Small intestine (tissue), 7 donors: ENCODE measurements around the gene ATP8A2. TPM values are rescaled to one million over a fixed set of nuclear protein-coding genes. Genes with fewer than 3 reads are reported as not detected.

Experiments used
- DNase-seq, 2 donors: peaks; one replicate each; pipeline versions ENCODE4 v3.0.0 to v3.0.0-alpha.2; 2013
- FAIRE-seq: peaks from 2 replicates; lab custom pipeline; 2012; peaks lifted over from hg19 to GRCh38; lab: Jason Lieb, UNC
- H3K27ac ChIP-seq, 3 donors: one replicate each; pipeline ENCODE4 v1.5.1; 2013; ENCODE audit warnings: low read length in 2 of 3, mild to moderate bottlenecking in 2 of 3, control low read depth in 1 of 3, inconsistent platforms in 1 of 3, low read depth in 1 of 3, moderate library complexity in 1 of 3
- H3K27me3 ChIP-seq, 3 donors: one replicate each; pipeline ENCODE4 v1.6.1; 2013; ENCODE audit warnings: low read length in 3 of 3, inconsistent platforms in 1 of 3; ENCODE audit not compliant: control insufficient read depth in 3 of 3, insufficient read depth in 3 of 3
- H3K36me3 ChIP-seq, 3 donors: one replicate each; pipeline ENCODE4 v1.6.1; 2013; ENCODE audit warnings: low read length in 3 of 3, inconsistent platforms in 1 of 3, low read depth in 1 of 3, mild to moderate bottlenecking in 1 of 3, moderate library complexity in 1 of 3; ENCODE audit not compliant: control insufficient read depth in 3 of 3, insufficient read depth in 2 of 3
- H3K4me1 ChIP-seq, 3 donors: one replicate each; pipeline ENCODE4 v1.6.1; 2013; ENCODE audit warnings: low read length in 2 of 3, inconsistent platforms in 1 of 3, low read depth in 1 of 3, mild to moderate bottlenecking in 1 of 3, moderate library complexity in 1 of 3; ENCODE audit not compliant: control insufficient read depth in 3 of 3, insufficient read depth in 2 of 3
- H3K4me3 ChIP-seq, 3 donors: one replicate each; pipeline ENCODE4 v1.5.1; 2013; ENCODE audit warnings: low read length in 3 of 3, control low read depth in 1 of 3, inconsistent platforms in 1 of 3, low read depth in 1 of 3, mild to moderate bottlenecking in 1 of 3, moderate library complexity in 1 of 3
- H3K9me3 ChIP-seq, 2 donors: one replicate each; pipeline ENCODE4 v1.6.1; 2013; ENCODE audit warnings: low read depth in 1 of 2, low read length in 1 of 2; ENCODE audit not compliant: control insufficient read depth in 2 of 2, insufficient read depth in 1 of 2
- WGBS, 3 donors: extraction: QIAGEN DNeasy Blood & Tissue Kit; methylation state at CpG; one replicate each; pipeline ENCODE4 v1.1.7; 2013; 5-methylcytosine and 5-hydroxymethylcytosine counted together
- polyA plus RNA-seq, 4 donors: library from polyadenylated mRNA; stranded (reverse) in 3 of 4; unstranded in 1 of 4; fragments of 200-250 nt in 3 of 4; fragments of 120-200 nt in 1 of 4; gene quantifications; one replicate each; pipeline versions ENCODE4 v1.2.1 to v1.2.3, GENCODE V29; 2013
- donor health status: healthy with polysubstance abuse.
- donor health status: control.
- donor health status: control.
- donor health status: Bipolar disorder and iron deficiency.
- donor health status: healthy.

The ATP8A2 gene
- polyA plus RNA-seq, 4 donors, result 0.72 to 0.79 TPM; not detected in 2

DNA sequence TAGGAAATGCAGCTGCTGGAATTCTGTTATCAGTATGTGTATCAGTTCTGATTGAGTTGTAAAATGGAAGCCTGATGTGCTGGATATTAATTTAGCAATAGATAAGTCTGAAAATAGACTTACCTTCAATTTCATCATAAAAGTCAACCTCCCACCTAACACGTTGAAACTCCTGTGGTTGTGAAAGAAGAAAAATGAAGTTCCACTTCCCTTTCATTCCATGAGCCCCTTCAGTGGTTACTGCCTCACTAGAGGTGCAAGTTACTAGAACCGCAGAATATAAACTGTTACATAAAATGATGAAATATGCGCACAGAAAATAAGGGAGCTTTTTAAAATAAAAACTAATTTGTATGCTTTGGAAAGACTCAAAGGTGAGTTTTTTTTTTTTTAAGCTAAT is 430.8 kb downstream of the ATP8A2 start:
- Histone ChIP-seq H3K4me3 (no peak overlapping the region), H3K9me3 (no peaks in the 10 kb centered on the region), H3K36me3 (no peaks in the 10 kb centered on the region), H3K27ac (no peak overlapping the region), H3K27me3 (no peaks in the 10 kb centered on the region), H3K4me1 (no peaks in the 10 kb centered on the region)
- FAIRE-seq (no peak), DNase-seq (no peak)
- WGBS, 3 donors, result 56 to 65% (median 60%) methylated on average over 3 of the region's 3 CpGs

DNA sequence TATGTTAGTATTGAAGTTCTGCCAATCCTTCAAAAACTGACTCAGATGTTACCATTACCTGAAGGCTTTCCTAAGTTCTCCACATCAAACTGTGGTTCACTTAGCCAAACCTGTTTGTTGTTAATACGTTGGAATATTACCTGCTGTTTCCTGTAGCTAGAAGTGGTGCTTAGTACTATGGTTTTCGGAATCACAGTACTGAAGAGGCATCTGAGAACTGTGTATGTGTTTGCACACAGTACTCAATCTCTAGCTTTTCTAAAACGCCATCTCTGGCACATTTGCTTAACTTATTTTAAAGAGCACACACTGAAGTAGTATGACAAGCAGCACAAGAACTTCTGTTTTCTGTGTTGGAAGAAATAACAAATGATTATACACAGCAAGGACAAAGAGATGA is 431.9 kb downstream of the ATP8A2 start:
- WGBS, 3 donors, result 70 to 73% (median 73%) methylated on average over 3 of the region's 3 CpGs
- no peaks in the 10 kb centered on the region for H3K27me3 ChIP-seq
- no peak for DNase-seq
- no peak overlapping the region for H3K4me3 ChIP-seq
- H3K4me1 ChIP-seq, result no peaks in the 10 kb centered on the region
- no peaks in the 10 kb centered on the region for H3K9me3 ChIP-seq
- no peak overlapping the region for H3K27ac ChIP-seq
- no peaks in the 10 kb centered on the region for H3K36me3 ChIP-seq
- no peak for FAIRE-seq

DNA sequence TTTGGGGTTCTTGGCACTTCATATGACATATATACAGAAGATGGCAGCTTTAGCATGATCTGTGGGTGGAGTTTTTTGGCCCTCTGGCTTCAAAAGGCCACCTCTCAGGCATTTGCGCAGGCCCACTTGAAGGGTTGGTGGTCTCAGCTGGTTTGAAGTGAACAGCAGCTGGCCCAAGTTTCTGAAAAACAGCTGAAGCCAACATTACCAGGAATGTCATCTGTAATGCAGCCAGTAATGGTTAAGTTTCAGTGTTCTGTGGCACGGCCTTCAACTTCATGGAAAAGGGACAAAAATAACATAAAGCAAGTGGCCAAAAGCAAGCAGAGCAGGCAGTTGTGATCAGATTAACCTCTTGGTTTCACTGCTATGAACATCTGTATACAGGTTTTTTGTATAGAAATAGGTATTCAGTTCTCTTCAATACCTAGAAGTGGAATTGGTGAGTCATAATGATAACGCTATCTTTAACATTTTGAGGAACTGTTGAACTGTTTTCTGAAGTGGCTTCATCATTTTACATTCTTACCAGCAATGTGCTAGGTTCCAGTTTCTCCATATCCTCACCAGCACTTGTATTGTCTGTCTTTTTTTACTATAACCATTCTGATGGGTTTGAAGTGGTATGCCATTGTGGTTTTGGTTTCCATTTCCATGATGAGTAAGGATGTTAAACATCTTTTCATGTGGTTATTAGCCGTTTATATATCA is 434.6 kb downstream of the ATP8A2 start:
- 63 to 81% (median 71%) methylated on average over 4 of the region's 4 CpGs for WGBS, 3 donors
- FAIRE-seq (no peak), DNase-seq (no peak)
- Histone ChIP-seq H3K36me3 (no peaks in the 10 kb centered on the region), H3K27ac (no peak overlapping the region), H3K4me3 (no peak overlapping the region), H3K9me3 (no peaks in the 10 kb centered on the region), H3K27me3 (no peaks in the 10 kb centered on the region), H3K4me1 (no peaks in the 10 kb centered on the region)

DNA sequence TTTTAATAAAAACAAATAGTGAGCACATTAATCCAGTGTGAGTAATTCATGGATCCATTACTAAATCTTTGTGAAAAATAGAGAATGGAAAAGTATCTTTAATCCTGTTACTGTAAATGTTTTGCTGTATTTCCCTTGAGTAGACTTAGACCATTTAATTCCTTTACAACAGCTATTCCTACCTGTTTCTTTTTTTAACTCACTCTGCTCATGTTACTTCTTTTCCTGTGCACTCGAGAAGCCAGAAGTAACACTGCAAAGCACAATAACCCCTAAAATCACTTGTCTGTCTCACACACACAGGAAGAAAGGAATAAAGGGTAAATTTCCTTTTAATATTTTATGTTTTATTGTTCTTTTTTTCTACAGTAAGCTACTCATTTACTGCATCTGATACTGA is 435.8 kb downstream of the ATP8A2 start:
- Histone ChIP-seq H3K9me3 (no peaks in the 10 kb centered on the region), H3K27ac (no peak overlapping the region), H3K4me1 (no peaks in the 10 kb centered on the region), H3K4me3 (no peak overlapping the region), H3K27me3 (no peaks in the 10 kb centered on the region), H3K36me3 (no peaks in the 10 kb centered on the region)
- DNase-seq (no peak), FAIRE-seq (no peak)
- WGBS, 3 donors, result 61 to 82% (median 74%) methylated on average over 1 of the region's 1 CpG

DNA sequence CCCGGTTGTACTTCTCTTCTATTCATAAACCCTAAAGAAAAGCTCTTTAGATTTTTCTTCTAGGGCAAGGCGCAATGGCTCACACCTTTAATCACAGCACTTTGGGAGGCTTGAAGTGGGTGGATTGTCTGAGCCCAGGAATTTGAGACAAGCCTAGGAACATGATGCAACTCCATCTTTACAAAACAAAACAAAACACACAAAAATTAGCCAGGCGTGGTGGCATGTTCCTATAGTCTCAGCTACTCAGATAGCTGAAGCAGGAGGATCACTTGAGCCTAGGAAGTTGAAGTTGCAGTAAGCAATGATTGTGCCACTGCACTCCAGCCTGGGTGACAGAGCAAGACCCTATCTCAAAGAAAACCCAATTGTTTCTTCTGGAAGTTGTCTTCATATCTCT is 439.7 kb downstream of the ATP8A2 start:
- H3K4me3 ChIP-seq, result no peak overlapping the region
- FAIRE-seq (no peak), DNase-seq (no peak)
- 88 to 92% (median 89%) methylated on average over 3 of the region's 3 CpGs for WGBS, 3 donors
- H3K27me3 ChIP-seq, result no peaks in the 10 kb centered on the region
- no peak overlapping the region for H3K27ac ChIP-seq
- H3K9me3 ChIP-seq, result no peaks in the 10 kb centered on the region
- H3K36me3 ChIP-seq, result no peaks in the 10 kb centered on the region
- H3K4me1 ChIP-seq, result no peaks in the 10 kb centered on the region

DNA sequence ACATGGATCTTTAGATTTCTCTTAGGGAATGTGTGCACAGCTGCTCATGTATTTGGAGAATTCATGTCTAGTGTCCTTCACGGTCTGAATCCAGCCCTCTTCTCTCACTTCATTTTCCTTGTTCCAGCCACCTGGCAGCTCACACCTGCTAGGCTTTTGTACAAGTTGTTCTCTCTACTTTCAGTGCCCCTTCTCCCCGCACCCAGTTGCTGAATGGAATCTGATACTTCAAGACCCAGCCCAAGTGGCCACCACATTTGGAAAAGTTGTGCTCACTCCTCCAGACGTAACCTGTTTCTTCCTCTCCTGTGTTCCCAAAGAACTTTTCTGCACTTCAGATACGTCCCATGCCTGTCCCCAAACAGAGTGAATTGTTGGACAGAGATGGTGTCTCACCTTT is 444.5 kb downstream of the ATP8A2 start:
- FAIRE-seq, result no peak
- 83 to 84% (median 83%) methylated on average over 4 of the region's 4 CpGs for WGBS, 3 donors

DNA sequence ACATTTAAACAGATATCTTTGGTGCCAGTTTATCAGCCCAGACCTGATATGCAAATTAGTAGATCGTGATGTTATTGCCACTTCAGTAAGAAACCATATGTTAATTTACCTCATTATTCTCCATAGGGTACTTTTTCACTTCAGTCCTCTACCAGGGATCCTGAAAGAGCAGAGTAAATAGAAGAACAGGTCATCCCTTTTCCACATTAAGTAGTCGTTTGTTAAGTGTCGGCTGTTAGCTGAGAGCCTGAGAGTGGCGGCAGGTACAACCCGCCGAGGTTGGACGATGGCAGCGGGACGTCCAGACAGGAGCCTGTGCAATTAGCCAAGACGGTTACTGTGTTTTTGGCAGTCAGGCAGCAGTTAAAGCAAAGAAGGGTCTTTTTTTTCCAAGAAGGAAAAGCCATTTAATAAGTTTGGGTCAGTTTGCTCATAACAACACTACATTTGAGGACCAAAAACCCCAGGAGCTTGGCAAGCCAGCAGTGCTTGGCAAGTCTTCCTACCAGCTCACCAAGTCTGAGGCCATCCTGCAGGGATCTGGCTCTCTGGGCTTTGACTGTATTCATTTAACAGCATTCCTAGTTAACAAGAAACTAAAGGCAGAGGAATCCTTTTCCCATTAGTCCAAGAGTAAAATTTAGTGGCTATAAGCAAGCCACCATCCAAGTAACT is 448.2 kb downstream of the ATP8A2 start:
- FAIRE-seq (no peak), DNase-seq (no peak)
- Histone ChIP-seq H3K9me3 (no peaks in the 10 kb centered on the region), H3K36me3 (no peaks in the 10 kb centered on the region), H3K27me3 (no peaks in the 10 kb centered on the region), H3K4me3 (no peak overlapping the region), H3K4me1 (no peaks in the 10 kb centered on the region), H3K27ac (no peak overlapping the region)
- WGBS, 3 donors, result 63 to 70% (median 66%) methylated on average over 10 of the region's 10 CpGs

More for the DNA sequence above, 444.5 kb downstream of the ATP8A2 start:
- Histone ChIP-seq H3K36me3 (no peaks in the 10 kb centered on the region), H3K4me1 (no peaks in the 10 kb centered on the region), H3K27me3 (no peaks in the 10 kb centered on the region), H3K9me3 (no peaks in the 10 kb centered on the region), H3K4me3 (no peak overlapping the region), H3K27ac (no peak overlapping the region)
- no peak for DNase-seq

DNA sequence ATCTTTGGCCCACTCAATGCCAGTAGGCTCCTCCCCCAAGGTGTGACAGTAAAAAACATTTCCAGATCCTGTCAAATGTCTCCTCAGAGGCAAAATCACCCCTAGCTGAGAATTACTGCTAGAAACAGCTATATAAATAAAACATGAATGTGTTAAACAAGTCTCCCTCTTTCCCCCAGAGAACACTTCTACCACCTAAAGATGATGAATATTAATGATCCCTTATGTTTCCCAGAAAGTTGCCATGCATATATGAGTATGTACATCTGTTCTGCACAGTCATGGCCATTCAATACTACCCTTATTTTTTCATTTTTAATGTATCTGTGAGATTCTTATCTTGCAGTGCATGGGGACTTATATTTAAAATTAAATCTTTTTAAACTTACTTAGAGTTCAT is 450.0 kb downstream of the ATP8A2 start:
- Histone ChIP-seq H3K27me3 (no peaks in the 10 kb centered on the region), H3K4me3 (no peak overlapping the region), H3K4me1 (no peaks in the 10 kb centered on the region), H3K36me3 (no peaks in the 10 kb centered on the region), H3K27ac (no peak overlapping the region), H3K9me3 (no peaks in the 10 kb centered on the region)
- DNase-seq (no peak), FAIRE-seq (no peak)
